ENCODE results near the gene DDX47.
"Not testable (repeated sequence)": the region's sequence is repeated elsewhere in the genome, so short reads cannot be mapped to it uniquely, and the experiment has no call there.

DDX47 gene

DNA sequence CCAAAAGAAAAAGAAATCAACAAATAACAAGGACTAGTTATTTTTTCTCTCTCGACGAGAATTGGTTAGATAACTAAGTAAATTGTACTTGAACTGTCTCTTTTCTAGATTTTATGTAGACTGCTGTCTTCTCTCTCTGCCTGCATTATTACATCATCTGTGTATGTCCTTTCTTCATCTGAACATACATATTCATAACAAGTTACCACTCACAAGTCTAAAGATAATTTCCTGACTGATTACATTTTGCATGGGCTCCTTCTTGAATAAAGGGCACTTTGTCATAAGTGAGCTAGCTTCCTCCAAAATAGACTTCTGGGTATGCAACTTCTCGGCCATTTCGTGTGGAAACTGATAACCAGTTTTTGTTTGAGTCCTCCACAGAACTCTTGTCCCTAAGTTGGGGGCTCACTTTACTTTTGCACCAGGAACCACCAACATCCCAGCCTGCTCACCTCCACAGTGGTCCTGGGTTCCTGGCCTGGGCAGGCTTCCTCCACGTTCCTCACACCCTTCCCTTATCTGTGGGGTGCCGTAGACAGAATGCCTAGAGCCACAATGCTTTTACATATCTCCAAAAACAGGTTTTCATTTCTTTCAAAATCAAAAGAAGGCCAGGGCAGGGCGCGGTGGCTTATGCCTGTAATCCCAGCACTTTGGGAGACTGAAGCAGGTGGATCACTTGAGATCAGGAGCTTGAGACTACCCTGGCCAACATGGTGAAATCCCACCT lies 6.2 kb upstream of the DDX47 start:
- no peaks in the 10 kb centered on the region for H3K36me3 ChIP-seq (ENCODE audit: insufficient read depth, low read length)
- H3K79me2 ChIP-seq (ENCODE audit: insufficient read depth, low read length): no peaks in the 10 kb centered on the region
- no peaks in the 10 kb centered on the region for H3F3A ChIP-seq (ENCODE audit: insufficient read depth, low read length)
- no peaks in the 10 kb centered on the region for H4K20me1 ChIP-seq (ENCODE audit: insufficient read depth, low read length)
- H3K9ac ChIP-seq (ENCODE audit: low read length): no peak overlapping the region
- no peaks in the 10 kb centered on the region for H3K9me2 ChIP-seq (ENCODE audit: low read depth, low read length)
- H2AFZ ChIP-seq (ENCODE audit: low read length): no peak overlapping the region
- TF ChIP-seq, protein P1, sequence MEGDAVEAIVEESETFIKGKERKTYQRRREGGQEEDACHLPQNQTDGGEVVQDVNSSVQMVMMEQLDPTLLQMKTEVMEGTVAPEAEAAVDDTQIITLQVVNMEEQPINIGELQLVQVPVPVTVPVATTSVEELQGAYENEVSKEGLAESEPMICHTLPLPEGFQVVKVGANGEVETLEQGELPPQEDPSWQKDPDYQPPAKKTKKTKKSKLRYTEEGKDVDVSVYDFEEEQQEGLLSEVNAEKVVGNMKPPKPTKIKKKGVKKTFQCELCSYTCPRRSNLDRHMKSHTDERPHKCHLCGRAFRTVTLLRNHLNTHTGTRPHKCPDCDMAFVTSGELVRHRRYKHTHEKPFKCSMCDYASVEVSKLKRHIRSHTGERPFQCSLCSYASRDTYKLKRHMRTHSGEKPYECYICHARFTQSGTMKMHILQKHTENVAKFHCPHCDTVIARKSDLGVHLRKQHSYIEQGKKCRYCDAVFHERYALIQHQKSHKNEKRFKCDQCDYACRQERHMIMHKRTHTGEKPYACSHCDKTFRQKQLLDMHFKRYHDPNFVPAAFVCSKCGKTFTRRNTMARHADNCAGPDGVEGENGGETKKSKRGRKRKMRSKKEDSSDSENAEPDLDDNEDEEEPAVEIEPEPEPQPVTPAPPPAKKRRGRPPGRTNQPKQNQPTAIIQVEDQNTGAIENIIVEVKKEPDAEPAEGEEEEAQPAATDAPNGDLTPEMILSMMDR (IDR thresholded peaks at IDR 0.05; ENCODE audit: low read length): no peak
- no peak for TF ChIP-seq EZH2 (IDR thresholded peaks at IDR 0.05; ENCODE audit: borderline replicate concordance, low read length)
- H3K4me2 ChIP-seq (ENCODE audit: low read length): no peak overlapping the region
- H3K4me1 ChIP-seq (ENCODE audit: insufficient read depth, low read length, severe bottlenecking): peaks cover 11% of the 10 kb centered on the region
- H3K4me3 ChIP-seq (ENCODE audit: low read depth, low read length, poor library complexity, severe bottlenecking): no peak overlapping the region
- H3K27ac ChIP-seq (ENCODE audit: low read depth, low read length, poor library complexity, severe bottlenecking): no peak overlapping the region
- H3K27me3 ChIP-seq (ENCODE audit: insufficient read depth, low read length): no peaks in the 10 kb centered on the region
- H3K9me3 ChIP-seq (ENCODE audit: low read length): no peaks in the 10 kb centered on the region

DNA sequence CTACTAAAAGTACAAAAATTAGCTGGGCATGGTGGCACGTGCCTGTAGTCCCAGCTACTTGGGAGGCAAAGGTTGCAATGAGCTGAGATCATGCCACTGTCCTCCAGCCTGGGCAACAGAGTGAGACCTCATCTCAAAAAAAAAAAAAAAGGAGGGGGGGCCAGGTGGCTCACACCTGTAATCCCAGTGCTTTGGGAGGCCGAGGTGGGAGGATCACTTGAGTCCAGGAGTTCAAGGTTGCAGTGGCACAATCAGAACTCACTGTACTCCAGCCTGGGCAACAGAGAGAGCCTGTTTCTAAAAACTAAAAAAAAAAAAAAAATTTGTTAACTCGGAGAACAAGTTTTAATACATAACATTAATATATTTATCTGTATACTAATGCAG lies 5.6 kb upstream of the DDX47 start:
- H3F3A ChIP-seq (ENCODE audit: insufficient read depth, low read length); H3K27me3 ChIP-seq (ENCODE audit: insufficient read depth, low read length); H3K9me3 ChIP-seq (ENCODE audit: low read length); H3K27ac ChIP-seq (ENCODE audit: low read depth, low read length, poor library complexity, severe bottlenecking); H4K20me1 ChIP-seq (ENCODE audit: insufficient read depth, low read length); H3K36me3 ChIP-seq (ENCODE audit: insufficient read depth, low read length); H3K79me2 ChIP-seq (ENCODE audit: insufficient read depth, low read length); H3K4me2 ChIP-seq (ENCODE audit: low read length); H2AFZ ChIP-seq (ENCODE audit: low read length); H3K9me2 ChIP-seq (ENCODE audit: low read depth, low read length); H3K9ac ChIP-seq (ENCODE audit: low read length); H3K4me3 ChIP-seq (ENCODE audit: low read depth, low read length, poor library complexity, severe bottlenecking): not testable (repeated sequence)
- peaks cover 11% of the 10 kb centered on the region for H3K4me1 ChIP-seq (ENCODE audit: insufficient read depth, low read length, severe bottlenecking)

DNA sequence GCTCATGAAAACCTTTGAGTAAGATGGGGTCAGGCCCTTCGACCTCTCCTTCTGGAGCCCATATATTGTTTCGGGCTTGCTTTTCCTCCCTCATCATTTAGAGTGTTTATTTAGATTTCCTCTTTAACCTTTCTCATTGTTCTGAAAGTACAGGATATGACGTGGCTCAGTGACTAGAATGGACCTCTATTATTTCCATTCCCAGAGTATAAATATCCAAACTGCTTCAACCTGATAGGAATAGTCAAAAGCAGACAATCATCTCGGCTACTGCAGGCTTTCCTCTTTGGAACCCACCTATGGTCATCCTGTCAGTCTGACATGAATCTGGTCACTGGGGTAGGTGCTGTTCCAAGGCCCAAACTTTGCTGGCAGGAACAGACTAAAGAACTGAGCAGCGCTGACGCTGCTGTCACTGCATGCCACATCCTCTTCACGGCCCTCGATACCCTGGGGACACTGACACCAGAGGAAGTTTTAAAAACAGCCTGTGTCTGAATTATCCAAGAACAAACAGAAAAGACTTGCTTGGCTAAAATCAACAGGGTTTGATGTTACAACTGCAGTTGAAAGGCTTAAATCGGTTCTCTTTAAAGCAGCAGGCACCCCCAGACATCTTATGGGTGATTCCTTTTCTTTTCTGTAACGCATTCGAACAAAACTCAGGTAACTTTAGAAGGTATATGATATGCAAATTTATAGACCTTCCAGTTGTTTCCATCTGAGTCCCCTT lies 5.0 kb upstream of the DDX47 start:
- H3K27ac ChIP-seq (ENCODE audit: low read depth, low read length, poor library complexity, severe bottlenecking): no peak overlapping the region
- peaks cover 11% of the 10 kb centered on the region for H3K4me1 ChIP-seq (ENCODE audit: insufficient read depth, low read length, severe bottlenecking)
- H3K4me2 ChIP-seq (ENCODE audit: low read length): peak overlapping the region; percentile 26
- no peaks in the 10 kb centered on the region for H3K9me3 ChIP-seq (ENCODE audit: low read length)
- no peaks in the 10 kb centered on the region for H4K20me1 ChIP-seq (ENCODE audit: insufficient read depth, low read length)
- H3K9me2 ChIP-seq (ENCODE audit: low read depth, low read length): no peaks in the 10 kb centered on the region
- H3K27me3 ChIP-seq (ENCODE audit: insufficient read depth, low read length): no peaks in the 10 kb centered on the region
- H3K4me3 ChIP-seq (ENCODE audit: low read depth, low read length, poor library complexity, severe bottlenecking): no peak overlapping the region
- H3K9ac ChIP-seq (ENCODE audit: low read length): no peak overlapping the region
- no peak for TF ChIP-seq EZH2 (IDR thresholded peaks at IDR 0.05; ENCODE audit: borderline replicate concordance, low read length)
- TF ChIP-seq, protein P1 (IDR thresholded peaks at IDR 0.05; ENCODE audit: low read length): no peak
- H3K79me2 ChIP-seq (ENCODE audit: insufficient read depth, low read length): no peaks in the 10 kb centered on the region
- H3F3A ChIP-seq (ENCODE audit: insufficient read depth, low read length): no peaks in the 10 kb centered on the region
- no peaks in the 10 kb centered on the region for H3K36me3 ChIP-seq (ENCODE audit: insufficient read depth, low read length)
- H2AFZ ChIP-seq (ENCODE audit: low read length): no peak overlapping the region

Measured in OCI-LY1 (cell line).